Measurements from ENCODE around the gene PARD3.

The PARD3 gene

DNA sequence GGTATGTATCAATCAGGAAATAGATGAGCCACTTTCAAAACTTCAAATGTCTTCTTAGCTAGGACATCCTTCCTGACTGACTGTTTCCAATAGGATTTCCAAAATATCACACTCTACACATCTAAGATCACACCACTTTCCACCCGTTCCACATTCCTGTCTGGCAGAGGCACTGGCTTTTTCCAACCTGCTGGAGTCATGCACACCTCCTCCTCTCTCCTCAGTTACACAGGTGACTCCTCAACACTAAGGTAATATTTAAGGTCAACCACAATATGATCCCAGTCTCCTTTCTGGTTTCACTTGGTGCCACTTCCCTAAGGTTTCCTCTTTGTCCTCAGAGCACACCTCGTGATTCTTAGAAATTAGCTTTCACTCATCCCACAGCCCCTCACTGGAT, 196.5 kb downstream of the PARD3 start:
- no peak for DNase-seq (ENCODE audit: low read depth)

DNA sequence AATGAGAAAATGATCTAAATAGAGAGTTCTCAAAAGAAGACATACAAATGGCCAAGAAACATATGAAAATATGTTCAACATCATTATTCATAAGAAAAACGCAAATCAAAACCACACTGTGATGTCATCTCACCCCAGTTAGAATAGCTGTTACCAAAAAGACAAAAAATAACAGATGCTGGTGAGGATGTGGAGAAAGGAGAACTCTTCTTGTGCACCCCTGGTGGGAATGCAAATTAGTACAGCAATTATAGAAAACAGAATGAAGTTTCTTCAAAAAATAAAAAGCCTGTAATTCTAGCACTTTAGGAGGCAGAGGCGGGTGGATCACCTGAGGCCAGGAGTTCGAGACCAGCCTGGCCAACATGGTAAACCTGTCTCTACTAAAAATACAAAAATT, 199.3 kb downstream of the PARD3 start:
- DNase-seq (ENCODE audit: low read depth): no peak

DNA sequence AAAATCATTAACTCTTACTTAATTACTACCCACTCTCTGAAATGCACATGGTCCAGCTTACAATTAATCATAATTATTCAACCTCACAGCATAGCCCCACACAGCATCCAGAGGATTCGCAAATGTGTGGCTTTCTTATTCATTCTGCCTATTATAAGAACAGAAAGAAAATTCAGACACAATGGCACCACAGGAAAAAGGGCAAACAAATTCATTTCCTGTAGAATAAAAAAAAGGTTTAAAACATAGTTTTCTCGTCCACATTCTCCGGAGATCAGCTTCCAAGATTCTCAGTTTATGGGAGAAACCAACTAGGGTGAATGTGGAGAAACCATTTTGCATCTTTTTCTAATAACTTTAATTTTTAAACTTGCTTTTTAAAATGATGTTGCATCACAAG, 201.6 kb downstream of the PARD3 start:
- no peak for DNase-seq (ENCODE audit: low read depth)

DNA sequence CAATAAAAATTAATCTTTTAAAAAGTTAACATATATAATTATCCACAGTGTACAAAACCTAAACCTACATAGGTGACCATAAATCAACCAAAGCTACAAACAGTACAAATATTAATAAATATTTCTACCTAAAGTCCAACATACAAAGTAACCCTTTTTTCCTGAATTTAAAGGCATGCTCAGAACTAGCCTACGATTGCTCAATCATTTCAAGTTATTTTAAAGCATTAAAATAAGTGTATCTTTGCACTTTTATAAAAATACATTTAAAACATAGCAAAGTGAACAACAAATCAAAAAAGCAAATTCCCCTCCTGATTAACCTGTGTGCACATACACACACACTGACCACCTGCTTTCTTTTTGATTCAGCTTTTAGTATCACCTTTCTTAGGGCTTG, 202.2 kb downstream of the PARD3 start:
- no peak for DNase-seq (ENCODE audit: low read depth)

DNA sequence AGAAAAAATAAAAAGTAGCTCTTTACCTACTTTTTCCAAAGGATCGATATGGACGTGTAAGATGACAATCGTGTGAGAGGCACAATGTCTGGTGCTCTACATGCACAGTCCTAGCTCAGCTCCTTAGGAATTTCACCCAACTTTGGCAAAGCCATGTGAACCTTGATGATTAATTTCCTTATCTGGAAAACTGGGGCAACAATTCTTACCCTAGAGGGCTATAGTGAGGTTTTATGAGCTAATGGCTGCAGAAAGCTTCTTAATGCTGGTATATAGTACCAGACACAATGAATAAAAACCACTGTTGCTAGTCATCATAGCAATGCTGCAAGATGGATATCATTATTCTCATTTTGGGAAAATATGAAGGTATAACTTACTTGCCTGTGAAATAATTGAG, 202.7 kb downstream of the PARD3 start:
- no peak for DNase-seq (ENCODE audit: low read depth)

DNA sequence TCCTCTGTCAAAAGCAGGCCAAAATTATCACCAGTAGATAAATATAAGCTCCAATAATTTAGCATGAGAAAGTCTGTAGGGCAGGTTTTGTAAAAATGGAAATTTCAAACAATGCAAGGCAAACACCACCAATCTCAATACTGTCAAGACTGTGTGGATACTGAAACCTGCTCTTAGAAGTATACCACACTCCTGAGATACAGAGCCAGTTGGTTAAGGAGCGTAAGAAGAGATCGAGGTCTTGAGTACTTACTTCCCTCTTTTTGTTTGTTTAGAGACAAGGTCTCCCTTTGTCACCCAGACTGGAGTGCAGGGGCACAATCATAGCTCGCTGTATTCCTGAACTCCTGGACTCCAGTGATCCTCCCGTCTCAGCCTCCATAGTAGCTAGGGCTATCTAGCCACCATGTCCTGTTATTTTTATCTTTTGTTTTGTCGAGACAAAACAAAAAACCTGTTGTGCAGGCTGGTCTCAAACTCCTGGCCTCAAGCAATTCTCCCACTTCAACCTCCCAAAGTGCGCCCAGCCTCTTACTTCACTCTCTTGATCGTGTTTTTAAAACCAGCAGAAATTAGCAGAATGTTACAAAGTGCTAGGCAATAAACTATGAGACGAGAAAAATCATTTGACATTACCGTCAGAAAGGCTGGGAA, 205.7 kb downstream of the PARD3 start:
- no peak for DNase-seq (ENCODE audit: low read depth)

DNA sequence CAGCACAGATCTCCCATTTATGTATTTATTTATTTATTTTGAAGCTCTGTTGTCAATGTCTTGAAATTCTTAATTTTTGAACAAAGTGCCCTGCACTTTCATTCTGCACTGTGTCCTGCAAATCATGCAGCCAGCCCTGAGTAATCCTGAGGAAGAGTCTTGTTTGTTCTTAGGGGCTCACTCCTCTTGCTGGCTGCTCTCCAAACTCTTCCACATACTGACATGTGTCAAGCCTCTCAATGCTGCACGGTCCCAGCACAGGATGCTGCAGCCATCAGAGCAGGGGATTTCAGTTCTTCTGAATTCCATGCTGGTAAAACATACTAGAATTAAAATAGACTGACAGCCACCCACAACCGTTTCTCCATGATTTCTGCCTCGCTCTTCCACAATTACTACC, 207.2 kb downstream of the PARD3 start:
- DNase-seq (ENCODE audit: low read depth): no peak

DNA sequence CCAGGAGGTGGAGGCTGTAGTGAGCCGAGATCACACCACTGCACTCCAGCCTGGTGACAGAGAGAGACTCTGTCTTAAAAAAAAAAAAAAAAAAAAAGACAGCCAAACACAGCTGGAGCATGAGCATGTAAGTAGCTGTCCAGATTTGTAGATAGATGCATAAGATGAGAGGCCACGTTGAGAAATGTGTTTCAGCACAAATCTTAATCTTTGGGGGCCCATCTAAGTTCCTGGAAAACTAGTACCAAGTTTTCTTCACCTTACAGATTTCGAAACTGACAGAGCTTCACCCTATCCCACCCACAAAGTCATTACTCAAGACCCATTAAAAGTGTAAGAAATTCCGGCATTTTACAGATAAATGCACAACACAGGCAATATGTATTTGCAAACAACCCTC, 208.2 kb downstream of the PARD3 start:
- DNase-seq (ENCODE audit: low read depth): no peak

DNA sequence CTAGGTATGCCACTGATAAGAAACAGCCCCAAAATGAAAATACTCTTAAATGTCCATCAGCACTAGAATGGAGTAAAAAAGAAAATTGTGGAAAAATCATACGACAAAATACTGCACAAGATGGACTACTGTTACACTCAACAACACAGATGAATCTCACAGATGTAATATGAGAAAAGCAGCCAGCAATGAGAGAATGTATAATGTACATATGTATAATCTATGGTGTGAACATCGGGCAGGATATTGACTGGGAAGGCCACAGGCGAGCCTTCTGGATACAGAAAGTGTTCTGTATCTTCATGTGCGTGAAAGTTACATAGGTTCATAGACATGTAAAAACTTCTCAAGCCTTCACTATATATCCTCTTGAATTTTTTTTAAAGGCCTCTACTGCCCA, 212.6 kb downstream of the PARD3 start:
- no peak for DNase-seq (ENCODE audit: low read depth)

DNA sequence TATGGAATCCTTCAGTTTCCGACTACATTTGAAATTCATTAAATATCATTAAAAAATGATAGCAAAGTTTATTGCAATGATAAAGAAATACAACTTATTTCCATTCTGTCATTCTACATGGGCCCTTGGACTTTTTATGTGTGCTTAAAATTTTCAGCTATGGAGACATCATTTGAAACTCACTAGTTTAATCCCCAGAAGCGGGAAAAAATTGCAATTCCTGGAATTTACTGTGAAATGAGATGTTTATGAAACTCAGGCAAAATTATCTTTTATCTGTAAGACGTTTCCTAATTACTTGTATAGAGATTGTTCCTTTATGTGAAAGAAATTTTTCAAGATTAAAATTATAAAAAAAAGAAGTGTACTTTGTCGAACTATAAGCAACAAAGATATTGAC, 213.4 kb downstream of the PARD3 start:
- DNase-seq (ENCODE audit: low read depth): no peak

DNA sequence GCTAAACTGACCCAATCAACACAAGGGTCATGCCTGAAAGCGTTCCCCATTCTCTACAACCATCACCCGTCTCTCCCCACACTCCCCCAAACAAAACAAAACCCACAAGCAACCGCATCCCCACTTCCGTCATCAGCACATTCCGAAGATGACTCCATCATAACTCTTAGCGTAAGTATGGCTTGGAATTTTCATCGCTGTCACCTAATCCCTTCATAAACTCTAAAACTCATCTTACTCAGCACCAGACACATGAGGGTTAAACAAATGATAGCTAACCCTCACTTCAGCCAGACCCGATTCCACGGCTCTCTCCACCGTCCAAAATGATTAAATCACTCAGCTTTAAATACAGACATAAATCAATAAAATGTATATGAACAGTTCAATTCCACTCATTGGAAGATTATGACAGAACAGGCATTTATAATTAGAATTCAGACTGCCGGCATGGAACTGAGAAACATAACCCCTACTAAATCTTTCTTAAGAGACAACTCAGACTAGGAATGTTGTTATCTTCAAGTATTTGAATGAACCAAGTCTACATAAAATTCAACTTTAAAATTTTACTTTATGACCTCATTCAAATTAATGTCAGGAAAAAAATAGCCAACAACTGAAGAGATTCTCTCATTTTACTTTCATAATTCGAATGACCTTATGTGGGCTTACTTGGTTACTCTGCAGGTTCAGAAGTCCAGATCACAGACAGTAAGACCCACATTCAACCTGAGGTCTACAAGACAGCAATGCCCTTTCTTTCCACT, 215.9 kb downstream of the PARD3 start:
- DNase-seq (ENCODE audit: low read depth): no peak

DNA sequence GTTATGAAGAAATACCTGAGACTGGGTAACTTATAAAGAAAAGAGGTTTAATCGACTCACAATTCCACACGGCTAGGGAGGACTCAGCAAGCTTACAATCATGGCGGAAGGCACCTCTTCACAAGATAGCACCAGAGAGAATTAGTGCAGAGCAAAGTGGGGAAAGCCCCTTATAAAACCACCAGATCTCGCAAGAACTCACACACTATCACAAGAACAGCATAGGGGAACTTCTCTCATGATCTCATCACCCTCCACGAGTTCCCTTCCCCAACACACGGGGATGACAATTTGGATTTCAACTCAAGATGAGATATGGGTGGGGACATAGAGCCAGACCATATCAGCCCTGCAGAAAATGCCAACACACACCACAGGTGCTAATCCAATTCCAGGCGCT, 218.7 kb downstream of the PARD3 start:
- no peak for DNase-seq (ENCODE audit: low read depth)

DNA sequence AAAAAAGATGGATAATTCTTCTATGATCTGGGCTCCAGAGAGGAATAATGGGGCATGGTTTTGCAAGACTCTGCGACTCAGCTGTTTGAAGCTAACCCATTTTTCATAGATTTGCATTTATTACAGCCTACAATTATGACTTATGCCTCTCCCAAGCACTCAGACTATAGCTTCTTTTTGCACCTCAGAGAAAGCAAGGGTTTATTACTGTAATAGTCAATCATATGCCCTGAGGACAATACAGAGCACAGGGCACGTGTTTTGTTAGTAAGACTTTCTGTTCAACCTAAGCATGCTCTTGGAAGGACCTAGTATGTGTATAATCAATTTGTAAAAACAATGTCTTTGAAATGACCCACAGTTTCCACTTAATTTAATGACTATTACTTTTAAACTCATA, 221.2 kb downstream of the PARD3 start:
- no peak for DNase-seq (ENCODE audit: low read depth)

DNA sequence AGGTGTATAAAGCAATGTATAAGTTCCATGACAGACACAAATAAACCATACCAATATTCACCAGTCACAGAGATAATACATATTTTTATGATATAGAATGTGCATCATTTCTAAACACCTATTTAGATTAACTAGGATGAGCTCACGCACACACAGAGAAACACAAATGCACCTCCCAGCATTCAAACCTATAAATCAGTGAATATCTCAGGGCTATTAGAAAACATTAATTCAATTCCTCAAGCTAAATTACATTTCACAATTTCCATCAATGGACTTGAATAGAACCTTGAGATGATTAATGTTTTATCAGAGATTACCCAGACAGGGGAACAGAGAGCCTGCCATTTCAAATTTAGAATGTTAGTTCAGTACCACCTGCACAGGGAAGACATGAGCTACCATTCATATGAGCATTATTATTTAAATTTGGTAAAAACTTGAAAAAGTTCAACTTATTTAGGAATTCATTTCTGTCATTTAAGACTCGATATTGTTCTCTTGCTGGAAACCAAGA, 221.7 kb downstream of the PARD3 start:
- DNase-seq (ENCODE audit: low read depth): no peak

DNA sequence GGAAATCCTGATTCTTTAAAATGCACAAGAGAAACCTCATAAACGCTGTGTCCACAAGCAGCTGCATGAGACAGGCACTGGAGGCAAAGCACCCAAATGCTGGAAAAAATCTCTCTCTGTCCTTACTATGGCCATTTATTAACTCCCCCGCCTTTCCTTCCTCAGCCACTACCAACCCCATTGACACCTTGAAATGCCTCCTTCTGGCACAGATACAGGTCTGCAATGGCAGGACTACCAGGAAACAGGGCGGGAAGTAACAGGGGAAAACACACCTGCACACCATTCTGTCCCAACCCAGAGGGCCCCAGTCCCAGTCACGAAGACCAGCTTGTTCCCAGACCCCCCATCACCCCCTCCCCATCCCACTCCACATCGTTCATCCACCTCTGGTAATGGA, 224.3 kb downstream of the PARD3 start:
- DNase-seq (ENCODE audit: low read depth): no peak

DNA sequence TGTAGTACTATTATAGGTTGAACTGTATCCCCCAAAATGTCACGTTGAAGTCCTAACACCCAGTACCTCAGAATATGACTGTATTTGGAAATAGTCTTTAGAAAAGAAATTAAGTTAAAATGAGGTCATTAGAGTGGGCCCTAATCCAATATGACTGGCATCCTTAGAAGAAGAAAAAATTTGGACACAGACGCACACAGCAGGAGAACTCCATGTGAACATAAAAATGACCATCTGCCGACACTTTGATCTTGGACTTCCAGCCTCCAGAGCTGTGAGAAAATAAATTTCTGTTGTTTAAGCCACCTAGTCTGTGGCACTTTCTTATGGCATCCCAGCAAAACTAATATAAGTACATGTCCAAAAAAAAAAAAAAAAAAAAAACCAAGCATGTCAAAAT, 225.8 kb downstream of the PARD3 start:
- DNase-seq (ENCODE audit: low read depth): no peak

DNA sequence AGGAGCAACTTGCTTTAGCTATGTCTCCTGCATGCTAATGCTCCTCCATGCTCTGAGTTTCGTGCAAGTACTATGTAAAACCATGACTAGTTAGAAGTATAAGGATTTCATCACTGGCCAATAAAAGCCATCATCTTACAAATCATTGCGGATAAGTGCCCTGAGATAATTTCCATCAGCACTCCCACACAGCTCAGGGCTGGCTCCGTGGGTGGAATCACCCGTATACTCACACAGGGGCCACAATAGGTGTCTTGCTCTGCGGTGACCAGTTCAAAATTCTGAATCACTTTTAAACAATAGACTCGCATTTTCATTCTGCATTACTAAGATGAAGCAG, 227.4 kb downstream of the PARD3 start:
- DNase-seq (ENCODE audit: low read depth): no peak

DNA sequence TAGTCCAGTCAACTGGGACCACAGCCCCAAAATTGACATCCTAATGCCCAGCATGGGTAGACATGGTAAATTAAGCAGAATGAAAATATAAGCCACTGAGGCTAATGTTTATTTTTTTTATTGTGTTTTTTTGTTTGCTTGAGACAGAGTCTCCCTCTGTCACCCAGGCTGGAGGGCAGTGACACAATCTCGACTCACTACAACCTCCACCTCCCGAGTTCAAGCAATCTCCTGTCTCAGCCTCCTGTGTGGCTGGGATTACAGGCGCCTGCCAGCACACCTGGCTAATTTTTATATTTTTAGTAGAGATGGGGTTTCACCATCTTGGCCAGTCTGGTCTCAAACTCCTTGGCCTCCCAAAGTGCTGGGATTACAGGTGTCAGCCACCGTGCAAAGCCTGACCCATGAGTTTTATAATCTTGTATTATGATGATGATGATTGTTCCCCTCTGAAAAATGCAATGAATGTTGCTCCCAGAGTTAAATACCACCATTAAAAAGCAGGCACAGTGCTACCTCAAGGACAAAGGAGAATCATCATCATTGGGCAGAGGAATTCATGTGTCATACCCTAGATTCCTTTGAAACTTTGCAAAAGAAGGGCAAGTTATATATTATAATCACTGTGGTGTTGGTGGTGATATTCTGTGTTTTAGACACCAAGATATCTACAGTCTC, 228.0 kb downstream of the PARD3 start:
- no peak for DNase-seq (ENCODE audit: low read depth)

DNA sequence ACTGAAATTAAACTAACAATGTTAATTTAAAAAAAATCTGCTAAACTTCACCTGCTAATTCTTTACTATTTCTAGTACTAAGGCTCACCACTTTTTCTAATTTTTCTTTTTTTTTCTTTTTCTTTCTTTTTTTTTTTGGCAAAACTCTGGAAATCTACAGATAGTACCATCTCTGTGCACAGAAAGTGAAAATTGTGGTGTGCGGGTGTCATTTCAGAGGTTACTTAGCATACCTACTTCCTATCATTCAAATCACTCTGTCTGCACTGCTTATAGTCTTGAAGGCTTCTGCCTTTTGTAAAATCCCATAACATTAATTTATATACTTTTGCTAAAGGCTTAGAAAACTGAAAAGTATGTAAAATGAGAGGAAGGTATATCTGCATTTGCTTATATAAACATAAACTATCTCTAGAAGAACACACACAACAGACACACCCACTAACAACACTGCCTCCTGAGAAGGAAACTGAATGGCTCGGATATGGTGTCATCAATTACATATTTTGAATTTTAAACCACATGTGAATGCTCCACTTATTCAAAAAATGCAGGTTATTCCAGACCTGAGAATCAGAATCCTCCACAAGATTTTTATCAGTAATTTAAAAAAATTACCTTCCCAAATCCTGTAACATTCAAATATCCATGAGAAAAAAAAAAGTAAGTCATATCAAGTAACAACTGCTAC, 229.5 kb downstream of the PARD3 start:
- DNase-seq (ENCODE audit: low read depth): no peak

DNA sequence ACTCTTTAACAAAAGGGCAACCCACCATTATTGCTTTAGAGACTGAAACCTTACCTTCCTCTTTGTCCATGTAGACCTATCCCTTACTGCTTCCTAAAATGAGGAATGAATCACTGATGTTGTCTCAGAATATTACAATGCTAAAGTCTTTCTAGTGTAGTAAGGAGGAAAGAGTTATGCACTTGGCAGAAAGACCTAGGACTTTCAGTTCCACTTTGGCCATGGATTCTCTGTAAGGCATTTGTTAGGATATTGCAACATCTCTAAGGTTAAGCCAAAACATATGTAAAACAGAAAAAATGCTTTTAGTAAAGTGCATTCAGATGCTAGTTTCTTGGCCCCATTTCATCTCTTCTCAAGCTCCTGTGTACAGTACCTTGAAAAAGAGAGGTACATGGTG, 230.9 kb downstream of the PARD3 start:
- no peak for DNase-seq (ENCODE audit: low read depth)

DNA sequence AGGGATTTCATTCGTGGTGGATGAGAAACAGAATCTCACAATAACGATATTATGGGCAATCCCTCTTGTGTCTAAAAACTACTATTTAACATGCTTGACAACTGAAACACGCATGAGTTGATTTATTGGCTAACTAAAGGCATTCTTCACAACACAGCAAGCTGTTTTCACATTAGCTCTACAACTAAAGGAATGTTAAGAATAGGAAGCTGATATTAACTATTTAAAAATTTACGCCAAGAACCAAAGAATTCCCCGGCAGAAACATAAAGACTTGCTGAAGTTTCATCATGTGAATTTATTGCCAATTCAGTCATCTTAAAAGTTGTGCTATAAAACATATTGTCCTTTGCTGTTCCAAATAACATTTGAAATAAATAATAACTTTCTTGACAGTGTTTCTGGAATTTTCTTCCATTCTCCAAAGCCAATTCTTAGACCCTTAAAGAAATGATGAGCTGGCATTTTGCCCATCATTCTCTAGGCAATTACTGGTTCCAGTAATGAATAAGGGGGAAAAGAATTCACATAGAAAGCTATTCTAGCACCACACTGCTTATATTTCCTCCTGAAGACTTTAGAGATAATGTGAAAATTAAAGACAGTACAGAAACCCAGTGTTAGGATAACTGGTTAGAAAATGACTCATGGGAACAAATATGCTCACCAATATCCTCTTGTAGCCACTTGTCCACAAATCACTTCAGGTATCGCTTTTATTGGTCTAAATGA, 233.1 kb downstream of the PARD3 start:
- DNase-seq (ENCODE audit: low read depth): no peak

DNA sequence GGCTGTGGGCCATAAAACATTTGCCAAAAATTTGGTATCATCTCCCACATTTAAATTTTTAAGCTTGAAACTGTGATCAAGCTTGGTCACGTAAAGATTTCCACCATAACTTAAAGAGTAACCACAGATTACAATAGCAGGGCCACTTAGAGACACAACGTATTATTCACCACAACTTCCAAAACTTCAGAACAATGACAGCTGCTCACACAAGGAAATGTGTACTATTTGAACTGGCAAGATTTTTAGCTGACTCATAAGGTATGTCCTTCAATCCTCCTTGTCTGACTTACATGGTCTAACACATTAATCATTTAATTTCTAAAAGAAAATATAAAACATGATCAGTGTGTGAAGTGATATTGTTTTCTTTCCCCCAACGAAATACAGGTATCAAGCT, 234.5 kb downstream of the PARD3 start:
- DNase-seq (ENCODE audit: low read depth): no peak
